CD4-positive, alpha-beta T cell treated with Interleukin-21 for 1 hour (primary cell): ENCODE measurements around the gene TRIM24.

Experiments
- DNase-seq: peaks from one replicate; pipeline ENCODE4 v3.0.0-alpha.2; 2020

The TRIM24 gene

GRCh38 chr7:138543739-138544138, 83.7 kb downstream of the TRIM24 start:
- DNase-seq = no peak

GRCh38 chr7:138545123-138545522, 85.1 kb downstream of the TRIM24 start:
- no peak for DNase-seq

GRCh38 chr7:138546064-138546619, 86.1 kb downstream of the TRIM24 start:
- DNase-seq = no peak

- no peak for DNase-seq
Measured at GRCh38 chr7:138546829-138547228, 86.8 kb downstream of the TRIM24 start.

GRCh38 chr7:138549082-138549481, 89.0 kb downstream of the TRIM24 start:
- no peak for DNase-seq

- DNase-seq = no peak
Measured at GRCh38 chr7:138550337-138550736, 90.3 kb downstream of the TRIM24 start.

GRCh38 chr7:138551102-138551501, 91.0 kb downstream of the TRIM24 start:
- DNase-seq = no peak

GRCh38 chr7:138553805-138554204, 93.7 kb downstream of the TRIM24 start:
- no peak for DNase-seq

- DNase-seq = no peak
Measured at GRCh38 chr7:138554674-138555073, 94.6 kb downstream of the TRIM24 start.

GRCh38 chr7:138555684-138556083, 95.6 kb downstream of the TRIM24 start:
- no peak for DNase-seq

GRCh38 chr7:138556771-138557484, 96.9 kb downstream of the TRIM24 start:
- DNase-seq = no peak

- DNase-seq = no peak
Measured at GRCh38 chr7:138559448-138559847, 99.4 kb downstream of the TRIM24 start.

- no peak for DNase-seq
Measured at GRCh38 chr7:138563808-138564207, 103.7 kb downstream of the TRIM24 start.

- DNase-seq = no peak
Measured at GRCh38 chr7:138564365-138564764, 104.3 kb downstream of the TRIM24 start.

- DNase-seq = no peak
Measured at GRCh38 chr7:138565071-138565450, 105.0 kb downstream of the TRIM24 start.

GRCh38 chr7:138565451-138566114, 105.5 kb downstream of the TRIM24 start:
- no peak for DNase-seq

- DNase-seq = no peak
Measured at GRCh38 chr7:138568655-138569054, 108.6 kb downstream of the TRIM24 start.

- DNase-seq = no peak
Measured at GRCh38 chr7:138569418-138569817, 109.4 kb downstream of the TRIM24 start.

GRCh38 chr7:138570715-138571114, 110.7 kb downstream of the TRIM24 start:
- no peak for DNase-seq

- DNase-seq = no peak
Measured at GRCh38 chr7:138573741-138574140, 113.7 kb downstream of the TRIM24 start.

- no peak for DNase-seq
Measured at GRCh38 chr7:138575897-138576428, 115.9 kb downstream of the TRIM24 start.

- DNase-seq = no peak
Measured at GRCh38 chr7:138579136-138579535, 119.1 kb downstream of the TRIM24 start.

- no peak for DNase-seq
Measured at GRCh38 chr7:138579671-138580070, 119.6 kb downstream of the TRIM24 start.

- no peak for DNase-seq
Measured at GRCh38 chr7:138581065-138581464, 121.0 kb downstream of the TRIM24 start.
